OCI-M2 (cell line): ENCODE data around the gene EPHA1.

Experiments used
- DNase-seq: peaks from one replicate; lab custom pipeline; 2025; ENCODE audit not compliant: unreplicated experiment; lab: John Stamatoyannopoulos, UW

EPHA1 gene

DNA sequence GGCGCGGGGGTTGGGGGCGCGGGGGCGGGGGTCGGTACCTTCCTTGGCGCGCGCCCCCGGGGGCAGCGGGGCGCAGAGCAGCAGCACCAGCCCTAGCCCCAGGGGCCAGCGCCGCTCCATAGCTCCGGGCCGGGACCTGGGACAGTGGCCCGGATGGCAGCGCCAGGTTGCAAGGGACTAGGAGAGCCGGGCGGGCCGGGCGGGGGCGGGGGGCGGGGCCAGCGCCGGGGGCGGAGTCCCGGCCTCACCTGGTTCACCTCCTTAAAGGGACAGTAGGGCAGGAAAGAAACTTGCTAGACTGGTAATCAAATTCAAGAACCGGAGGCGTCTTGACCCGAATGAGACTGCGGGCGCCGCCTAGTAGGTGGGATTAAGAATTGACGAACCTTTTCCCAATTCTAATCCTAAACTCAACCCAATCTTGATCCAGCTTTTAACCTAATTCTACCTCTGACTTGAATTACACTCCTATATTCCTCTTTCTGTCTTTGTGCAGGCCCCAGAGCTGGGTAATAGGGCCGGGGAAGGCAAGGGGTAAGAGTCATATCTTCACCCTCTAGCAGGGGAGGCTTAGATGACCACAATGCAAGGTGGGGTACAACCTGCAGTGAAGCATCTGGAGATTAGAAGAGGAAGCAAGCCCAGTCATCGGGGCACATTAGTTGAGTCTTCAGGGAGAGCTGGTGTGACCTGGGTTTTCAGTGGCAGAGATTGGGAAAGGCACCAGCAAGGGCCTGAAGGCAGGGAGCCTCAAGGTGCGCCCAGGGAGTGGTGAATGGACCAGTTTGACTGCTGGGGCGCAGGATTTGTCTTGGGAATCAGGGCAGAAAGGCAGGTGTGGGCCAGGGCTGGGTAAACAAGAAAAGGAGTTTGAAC, at the start of gene EPHA1:
Gene EPHA1, minus strand, starts transcription at position 171 of the 876 bp plus-strand sequence. Its CDS starts 51 bp downstream, at position 120.
- DNase-seq: no peak

DNA sequence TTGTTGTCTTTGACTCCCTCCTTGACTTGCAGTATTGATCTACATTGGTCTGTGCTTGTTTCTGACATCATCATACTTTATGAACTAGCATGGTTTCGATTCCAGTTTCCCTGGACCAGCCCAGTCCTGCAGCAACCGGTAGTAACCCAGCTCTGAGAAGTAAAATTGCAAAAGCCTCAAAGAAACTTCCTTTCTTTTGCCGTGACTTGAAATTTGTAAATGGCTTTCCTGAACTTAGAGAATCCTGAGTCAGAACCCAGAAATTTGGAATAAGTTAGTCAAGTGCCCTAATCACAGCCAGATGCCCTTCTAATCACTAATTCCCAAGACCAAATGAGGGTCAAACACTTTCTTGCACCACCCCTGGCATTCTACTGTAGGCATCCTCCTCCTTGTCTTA, 49.6 kb upstream of the EPHA1 start:
- DNase-seq: no peak

DNA sequence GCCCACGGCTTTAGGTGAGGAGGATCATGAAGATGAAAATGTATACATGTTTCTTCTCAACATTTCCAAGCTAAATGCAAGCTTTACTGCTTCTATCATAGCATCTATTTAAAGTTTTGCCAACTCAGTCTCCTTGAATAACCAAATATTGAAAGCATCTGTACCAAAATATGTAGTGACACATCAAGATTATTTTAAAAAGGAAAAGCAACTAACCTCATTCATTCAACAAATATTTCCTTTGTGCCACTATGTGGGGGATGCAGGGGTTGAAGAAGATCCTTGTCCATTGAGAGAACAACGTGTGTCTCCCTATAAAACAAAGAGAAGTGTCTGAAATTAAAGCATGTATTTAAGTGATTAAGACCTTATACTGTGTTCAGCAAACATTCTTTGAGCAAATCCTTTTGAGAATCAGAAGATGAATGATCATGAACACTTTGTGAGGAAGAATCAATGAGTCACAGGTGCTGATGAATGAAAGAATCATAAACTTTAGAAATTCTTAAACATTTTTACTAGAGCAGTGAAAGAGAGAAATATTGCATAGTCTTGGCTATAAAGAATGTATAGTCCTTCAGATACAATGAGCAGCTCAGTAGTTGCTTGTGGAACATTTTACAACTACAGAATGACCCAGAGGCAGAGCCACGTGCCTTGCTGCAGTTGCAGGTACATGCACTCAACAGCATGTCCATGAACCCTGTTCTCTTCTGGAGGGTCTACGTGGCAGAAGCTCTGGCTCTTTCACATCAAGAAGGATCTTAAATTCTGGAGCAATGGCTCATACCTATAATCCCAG, 48.5 kb upstream of the EPHA1 start:
- DNase-seq: no peak

DNA sequence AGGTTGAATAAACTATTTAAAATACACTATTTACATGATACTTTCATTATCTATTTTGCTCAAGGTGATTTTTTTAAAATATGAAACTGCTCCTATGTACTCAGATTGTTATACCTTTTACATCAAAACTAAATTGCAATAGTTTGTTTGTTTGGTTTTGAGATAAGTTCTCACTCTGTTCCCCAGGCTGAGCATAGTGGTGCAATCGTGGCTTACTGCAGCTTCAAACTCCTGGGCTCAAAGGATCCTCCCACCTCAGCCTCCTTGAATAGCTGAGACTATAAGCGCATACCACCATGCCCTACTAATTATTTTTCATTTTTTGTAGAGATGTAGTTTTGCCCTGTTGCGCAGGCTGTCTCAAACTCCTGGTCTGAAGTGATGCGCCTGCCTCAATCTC, 47.3 kb upstream of the EPHA1 start:
- DNase-seq: no peak

DNA sequence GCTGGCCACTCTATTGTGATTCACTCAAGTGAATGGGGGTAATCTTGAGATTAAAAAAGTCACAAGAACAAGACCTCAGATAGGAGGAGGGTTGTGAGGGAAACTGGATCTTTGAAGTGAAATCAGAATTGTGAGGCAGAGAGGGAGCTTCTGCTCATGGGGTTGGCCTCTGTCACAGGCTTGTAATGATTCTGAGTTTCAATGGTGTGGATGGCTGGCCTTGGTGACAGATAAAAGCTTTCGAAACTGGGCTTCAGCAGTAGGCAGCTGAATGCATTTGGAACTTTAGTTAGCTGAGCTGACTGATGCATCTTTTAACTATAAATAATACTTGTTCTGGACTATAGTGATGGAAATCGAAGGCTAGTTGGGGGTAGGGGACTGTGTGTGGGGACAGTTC, 46.8 kb upstream of the EPHA1 start:
- no peak for DNase-seq

DNA sequence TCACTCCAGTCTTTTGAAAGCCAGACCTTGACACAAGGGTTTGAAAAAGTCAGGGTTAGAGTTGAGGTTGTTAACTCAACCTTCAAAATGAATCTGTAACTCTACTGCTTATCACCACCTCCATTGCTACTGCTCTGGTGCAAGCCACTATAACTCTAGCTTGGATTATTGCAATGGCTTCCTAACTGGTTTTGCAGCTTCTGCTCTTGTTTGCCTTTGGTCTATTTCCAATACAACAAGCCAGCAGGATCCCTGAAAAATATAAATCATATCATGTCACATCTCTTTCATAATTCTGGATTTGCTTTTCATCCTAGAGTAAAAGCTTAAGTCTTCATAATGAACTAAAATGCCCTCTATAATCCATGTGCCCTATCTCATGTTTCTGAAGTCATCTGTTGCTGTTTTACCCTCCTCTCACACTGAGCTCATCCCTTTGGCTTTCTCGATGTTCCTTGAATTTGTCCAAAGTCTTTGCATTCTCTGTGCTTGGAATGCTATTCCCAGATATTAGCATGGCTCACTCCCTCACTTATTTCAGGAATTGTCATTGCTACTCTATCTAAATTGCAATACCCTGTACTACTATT, 45.5 kb upstream of the EPHA1 start:
- no peak for DNase-seq

DNA sequence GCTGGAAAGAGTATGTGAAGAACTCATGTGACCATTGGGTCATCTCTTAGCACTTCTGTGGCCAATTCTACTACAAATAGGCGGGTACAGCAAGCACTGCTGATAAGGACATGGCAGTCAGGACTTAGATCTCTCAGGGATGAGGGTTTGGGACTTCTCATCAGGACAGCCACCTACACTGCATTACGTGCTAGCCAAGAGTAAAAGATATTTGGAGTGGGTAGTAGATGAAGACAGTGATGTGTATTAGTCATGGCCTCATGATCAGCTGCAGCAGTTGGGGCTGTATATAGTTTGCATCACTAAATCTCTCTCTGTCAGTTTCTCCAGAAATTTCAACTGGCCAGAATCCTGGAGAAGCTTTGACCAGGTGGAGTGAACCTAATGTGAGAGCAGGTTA, 43.8 kb upstream of the EPHA1 start:
- DNase-seq: no peak

DNA sequence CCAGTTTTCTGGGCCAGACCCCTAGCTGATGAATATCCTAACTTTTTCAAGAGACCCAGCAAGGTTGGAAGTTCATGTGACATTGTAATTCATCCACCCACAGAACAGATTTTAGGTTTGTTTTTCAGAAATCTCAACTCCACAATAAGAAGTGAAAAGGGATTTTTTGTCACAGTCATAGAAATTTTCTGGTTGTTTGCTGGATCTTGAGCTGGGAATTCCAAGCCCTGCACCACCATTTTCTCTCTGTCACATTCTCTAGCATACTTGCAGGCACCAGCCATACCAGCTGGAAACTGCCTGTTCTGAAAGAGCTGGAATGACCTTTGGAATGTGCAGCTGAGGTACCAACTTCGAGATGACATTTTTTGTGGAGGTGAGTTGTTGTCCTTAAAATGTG, 43.1 kb upstream of the EPHA1 start:
- no peak for DNase-seq

DNA sequence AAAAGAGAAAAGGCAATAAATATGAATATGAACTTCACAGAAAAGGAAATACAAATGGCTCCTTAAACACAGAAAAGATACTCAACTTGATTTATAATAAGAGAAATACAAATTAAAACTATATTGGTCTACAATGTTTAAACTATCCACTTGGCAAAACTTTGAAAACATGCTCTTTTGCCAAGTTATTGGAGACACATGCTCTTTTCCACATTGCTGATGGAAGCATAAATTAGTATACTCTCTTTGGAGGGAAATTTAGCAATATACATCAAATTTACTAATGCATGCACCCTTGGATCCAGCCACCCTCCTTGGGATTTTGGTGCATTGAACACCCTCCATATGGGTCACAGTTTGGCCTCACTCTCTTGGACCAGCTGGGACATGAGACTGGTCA, 42.5 kb upstream of the EPHA1 start:
- no peak for DNase-seq

DNA sequence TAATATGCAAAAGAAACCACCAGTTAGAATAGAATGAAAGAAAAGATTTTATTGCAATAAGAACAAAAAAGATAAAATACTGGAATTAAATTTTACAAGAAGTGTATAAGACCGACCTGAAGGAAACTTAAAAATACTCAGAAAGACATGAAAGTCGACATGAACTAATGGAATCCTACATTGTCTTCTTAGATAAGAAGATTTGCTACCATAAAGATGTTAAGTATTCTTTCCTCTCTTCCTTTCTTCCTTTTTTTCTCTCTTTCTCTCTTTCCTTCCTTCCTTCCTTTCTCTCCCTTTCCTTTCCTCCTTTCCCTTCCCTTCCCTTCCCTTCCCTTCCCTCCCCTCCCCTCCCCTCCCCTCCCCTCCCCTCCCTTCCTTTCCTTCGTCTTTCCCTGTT, 41.1 kb upstream of the EPHA1 start:
- no peak for DNase-seq

DNA sequence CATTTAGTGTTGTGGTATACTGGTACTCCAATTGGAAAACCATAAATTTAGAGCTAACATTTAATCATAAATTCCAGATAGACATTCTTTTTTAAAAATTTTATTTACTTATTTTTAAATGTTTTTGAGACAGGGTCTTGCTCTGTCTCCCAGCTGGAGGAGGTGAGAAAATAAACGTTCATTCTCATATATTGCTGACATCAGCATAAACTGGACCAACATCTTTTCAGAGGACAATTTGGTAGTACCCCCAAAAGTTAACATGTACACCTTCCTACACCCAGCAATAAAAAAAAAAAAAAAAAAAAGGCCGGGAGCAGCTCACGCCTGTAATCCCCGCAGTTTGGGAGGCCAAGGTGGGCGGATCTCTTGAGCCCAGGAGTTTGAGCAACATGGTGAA, 39.8 kb upstream of the EPHA1 start:
- no peak for DNase-seq

DNA sequence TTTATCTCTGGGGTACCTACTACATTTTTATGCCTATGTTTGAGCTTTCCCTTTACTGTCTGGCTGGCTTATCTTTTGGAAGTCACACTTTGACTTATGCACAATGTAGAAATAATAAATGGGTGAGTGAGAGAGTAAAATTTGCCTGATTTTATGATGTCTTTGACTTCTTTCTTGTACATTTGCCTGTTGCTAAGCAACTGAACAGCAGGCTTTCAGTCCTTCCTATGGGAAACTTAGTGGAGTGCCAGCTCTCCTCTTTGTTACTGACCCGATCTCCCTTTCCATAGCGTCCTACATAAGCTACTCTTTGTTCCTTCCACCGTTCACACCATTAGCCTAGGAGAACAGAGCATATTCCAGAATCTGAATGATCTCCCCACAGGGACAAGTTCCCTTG, 38.8 kb upstream of the EPHA1 start:
- no peak for DNase-seq

DNA sequence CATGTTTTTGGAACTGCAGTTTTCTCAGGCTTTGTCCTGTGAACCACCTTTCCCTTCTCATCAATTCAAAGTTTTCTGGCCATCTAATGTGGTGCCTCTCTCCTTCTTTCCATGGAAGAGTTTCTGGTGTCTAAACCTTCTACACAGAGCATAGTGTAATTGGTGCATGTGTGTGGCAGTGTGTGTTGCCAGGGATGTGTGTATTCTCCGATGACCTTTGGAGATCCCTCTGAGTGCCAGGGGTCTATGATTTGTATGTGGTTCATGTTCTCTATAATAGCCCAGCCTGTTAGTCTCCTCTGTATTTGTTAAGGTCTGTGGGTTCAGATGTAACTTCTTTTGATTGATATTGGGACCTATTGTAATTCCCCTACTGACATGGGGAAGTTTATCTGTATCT, 36.1 kb upstream of the EPHA1 start:
- DNase-seq: no peak

DNA sequence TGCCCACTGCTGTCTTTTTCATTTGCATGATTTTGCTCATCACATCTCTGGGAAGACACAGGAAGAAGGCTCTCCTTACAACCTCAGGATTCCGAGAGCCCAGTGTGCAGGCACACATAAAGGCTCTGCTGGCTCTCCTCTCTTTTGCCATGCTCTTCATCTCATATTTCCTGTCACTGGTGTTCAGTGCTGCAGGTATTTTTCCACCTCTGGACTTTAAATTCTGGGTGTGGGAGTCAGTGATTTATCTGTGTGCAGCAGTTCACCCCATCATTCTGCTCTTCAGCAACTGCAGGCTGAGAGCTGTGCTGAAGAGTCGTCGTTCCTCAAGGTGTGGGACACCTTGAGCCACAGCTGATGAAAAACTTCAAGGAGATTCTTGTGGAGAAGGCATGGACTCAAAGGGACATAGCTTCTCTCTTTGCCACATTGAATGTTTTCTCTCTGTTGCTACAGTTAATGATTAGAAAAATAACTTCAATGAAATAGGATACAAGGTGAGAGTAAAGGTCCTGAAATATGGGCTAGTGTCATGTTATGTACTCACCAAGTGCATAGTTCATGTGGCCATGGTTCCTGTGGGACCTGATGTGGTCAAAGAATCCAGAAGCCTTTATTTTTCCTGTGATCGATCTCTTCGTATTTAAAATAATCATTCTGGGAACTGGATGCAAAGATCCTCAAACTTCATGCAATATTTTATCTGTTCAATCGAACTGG, 35.6 kb upstream of the EPHA1 start:
- no peak for DNase-seq

DNA sequence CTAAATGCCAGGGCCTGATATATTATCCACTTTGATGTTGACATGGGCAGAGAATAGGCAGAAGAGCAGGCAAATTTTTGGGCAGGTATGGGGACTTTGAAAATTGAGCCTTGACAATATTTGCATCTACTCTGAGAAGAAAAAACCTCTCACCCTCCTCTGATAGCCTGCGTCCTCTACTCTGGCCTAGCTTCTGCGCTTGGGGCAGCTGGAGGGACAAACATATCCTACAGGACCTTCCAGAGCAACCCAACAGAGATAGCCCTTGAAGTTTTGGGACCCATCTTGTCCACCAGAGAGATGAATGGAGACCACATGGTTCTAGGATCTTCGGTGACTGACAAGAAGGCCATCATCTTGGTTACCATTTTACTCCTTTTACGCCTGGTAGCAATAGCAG, 34.5 kb upstream of the EPHA1 start, which contains the start of gene TAS2R60:
Gene TAS2R60, plus strand, starts transcription at position 301 of the 400 bp plus-strand sequence. Its CDS starts 0 bp downstream, at position 301.
- DNase-seq: no peak

DNA sequence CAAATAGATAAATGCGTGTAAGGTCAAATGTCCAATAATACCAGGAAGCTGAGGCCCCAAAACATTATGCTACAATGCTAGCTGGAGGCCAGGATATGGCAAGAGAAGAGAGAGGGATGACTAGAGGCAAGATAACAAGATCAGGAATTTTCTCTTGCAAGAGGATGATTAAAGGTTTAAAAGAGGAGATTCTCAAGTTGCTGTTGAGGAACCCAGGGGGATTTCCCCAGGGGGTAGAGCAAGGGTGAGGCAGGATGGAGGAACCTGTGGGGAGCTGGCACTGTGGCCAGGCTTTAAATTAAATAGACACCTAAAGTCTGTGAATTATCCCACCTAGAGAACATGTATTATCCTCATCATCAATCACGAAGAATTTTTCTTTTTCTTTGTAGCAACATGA, 31.2 kb upstream of the EPHA1 start:
- no peak for DNase-seq

DNA sequence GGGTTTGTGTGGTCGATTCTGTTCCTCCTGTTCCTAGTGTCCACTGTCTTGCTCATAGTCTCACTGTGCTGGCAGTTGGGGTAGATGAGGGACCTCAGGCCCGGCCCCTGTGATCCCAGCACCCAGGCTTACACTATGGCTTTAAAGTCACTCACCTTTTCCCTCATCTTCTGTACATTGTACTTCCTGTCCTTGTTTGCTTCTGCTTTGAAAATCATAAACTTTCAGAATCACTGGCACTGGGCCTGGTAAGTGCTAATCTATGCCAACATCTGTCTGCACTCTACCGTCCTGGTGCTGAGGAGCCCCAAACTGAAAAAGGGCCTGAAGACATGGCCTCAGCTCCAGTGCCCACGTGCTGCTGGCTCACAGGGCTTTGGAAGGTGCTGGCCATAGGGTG, 28.9 kb upstream of the EPHA1 start:
- no peak for DNase-seq

DNA sequence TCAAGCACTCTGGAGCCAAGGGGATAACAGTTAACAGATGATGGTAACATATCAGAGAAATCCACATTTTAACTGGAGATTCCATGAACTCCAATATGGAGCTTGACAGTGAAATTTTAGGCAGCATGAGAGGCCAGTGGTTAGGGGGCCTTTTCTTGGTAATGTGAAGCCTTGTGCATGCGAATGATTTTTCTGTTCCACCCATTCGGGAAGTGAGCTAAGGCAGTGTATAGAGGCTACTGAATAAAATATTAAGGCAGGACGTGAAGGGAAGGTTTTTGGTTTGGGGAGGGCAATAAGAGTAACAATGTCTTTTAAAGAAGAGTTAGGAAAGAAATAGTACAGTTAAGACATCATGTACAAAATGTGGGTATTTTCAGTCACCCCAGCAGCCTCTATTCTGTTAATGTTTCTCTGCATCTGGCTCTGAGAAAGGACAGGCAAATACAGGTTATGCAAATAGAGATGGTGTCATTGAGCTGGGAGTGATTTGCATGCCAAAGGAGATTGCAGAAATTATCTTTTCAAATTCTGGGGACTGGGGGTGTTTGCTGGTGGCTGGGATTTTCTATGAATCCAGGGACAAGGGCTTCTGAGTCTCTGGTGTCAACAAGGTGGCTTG, 27.8 kb upstream of the EPHA1 start:
- no peak for DNase-seq

DNA sequence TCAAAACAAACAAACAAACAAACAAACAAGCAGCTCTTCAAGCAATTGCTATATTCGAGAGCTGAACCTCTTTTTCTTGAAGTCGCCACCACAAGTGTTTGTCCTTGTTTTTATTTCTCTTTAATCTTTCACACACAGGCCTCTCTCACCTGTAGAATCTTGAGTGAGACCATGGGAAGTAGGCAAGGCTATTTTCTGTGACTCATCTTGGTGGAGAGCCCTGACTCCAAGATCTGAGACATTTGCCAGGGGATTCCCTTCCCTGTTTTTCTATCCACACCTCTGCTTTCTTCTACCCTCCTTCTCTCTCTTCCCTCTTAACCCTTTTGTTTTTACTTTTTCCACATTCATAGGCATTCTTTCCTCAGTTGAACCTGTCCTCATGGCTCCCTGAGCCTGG, 26.6 kb upstream of the EPHA1 start:
- no peak for DNase-seq

DNA sequence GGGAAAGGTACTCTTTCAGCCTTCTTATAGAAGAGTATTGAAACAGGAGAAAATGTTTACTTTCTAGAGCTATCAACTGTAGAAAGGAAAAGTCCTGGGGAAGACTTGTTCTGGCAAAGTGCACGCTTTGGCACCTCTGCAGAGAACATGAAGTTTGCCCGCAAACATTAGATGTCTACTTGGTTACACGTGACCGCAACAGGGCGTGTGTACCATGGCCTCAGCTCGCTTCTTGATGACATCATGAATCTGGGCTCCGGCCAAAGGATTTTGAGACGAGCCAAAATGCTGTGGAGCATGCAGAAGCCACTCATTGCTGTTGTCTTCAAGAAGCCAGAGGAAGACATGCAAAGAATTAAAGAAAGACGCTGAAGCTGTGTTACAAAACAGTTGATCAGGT, 26.0 kb upstream of the EPHA1 start:
- no peak for DNase-seq

DNA sequence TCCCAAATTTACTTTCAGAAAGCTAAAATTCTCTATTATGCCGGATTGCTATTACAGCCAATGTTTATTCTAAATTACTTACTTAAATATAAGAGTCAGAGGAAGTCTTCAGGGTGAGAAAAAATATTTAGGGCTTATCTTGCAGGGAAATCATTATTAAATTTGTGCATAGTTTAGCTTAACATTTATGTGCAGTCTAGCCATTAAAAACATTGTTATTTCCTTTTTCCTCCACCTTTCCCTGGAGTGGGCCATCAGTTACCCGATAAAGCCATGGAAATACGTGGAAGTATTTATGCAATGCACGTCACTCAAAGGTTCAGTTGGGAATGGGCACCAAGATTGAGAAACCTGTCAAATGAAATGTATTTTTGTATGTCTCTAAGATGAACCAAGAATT, 25.1 kb upstream of the EPHA1 start:
- no peak for DNase-seq
